ENCODE results near the gene BSN.

- no peak for TF ChIP-seq EZH2 (IDR thresholded peaks at IDR 0.05; ENCODE audit: insufficient read depth, poor library complexity, severe bottlenecking)
- no peak for TF ChIP-seq EZH2phosphoT487 (IDR thresholded peaks at IDR 0.05; ENCODE audit: insufficient read depth, low read depth)
These were observed 148.4 kb downstream of the BSN start for GRCh38 chr3:49702672-49703071.
